GM10248 (cell line): Measurements from ENCODE around the gene BSG.
"Not testable (repeated sequence)": the region's sequence is repeated elsewhere in the genome, so short reads cannot be mapped to it uniquely, and the experiment has no call there.

Experiments used
- CTCF ChIA-PET: fragments of 300-600 bp; sonication (Branson Sonifier 250); formaldehyde crosslinking; extraction: SDS; loops from one replicate; lab custom pipeline; 2021; ENCODE audit warnings: antibody characterized with exemption; lab: Yijun Ruan, JAX
- POLR2A ChIA-PET: fragments of 350-650 bp; sonication (Branson Sonifier 250); formaldehyde crosslinking; extraction: SDS; loops from one replicate; lab custom pipeline; 2020; ENCODE audit warnings: antibody characterized with exemption; lab: Yijun Ruan, JAX
- DNase-seq: peaks from one replicate; pipeline ENCODE4 v3.0.0; 2012; ENCODE audit errors: extremely low spot score
- TF ChIP-seq, protein P1 (sequence below): IDR thresholded peaks from 2 replicates; pipeline ENCODE4 v1.5.1; 2012; ENCODE audit warnings: mild to moderate bottlenecking, low read depth; ENCODE audit errors: extremely low read depth, missing control alignments, control extremely low read depth

BSG gene

GRCh38 chr19:623974-624373 is 51.6 kb downstream of the BSG start:
- ChIA-PET POLR2A (no interaction called here), CTCF (no interaction called here)
- TF ChIP-seq, protein P1, sequence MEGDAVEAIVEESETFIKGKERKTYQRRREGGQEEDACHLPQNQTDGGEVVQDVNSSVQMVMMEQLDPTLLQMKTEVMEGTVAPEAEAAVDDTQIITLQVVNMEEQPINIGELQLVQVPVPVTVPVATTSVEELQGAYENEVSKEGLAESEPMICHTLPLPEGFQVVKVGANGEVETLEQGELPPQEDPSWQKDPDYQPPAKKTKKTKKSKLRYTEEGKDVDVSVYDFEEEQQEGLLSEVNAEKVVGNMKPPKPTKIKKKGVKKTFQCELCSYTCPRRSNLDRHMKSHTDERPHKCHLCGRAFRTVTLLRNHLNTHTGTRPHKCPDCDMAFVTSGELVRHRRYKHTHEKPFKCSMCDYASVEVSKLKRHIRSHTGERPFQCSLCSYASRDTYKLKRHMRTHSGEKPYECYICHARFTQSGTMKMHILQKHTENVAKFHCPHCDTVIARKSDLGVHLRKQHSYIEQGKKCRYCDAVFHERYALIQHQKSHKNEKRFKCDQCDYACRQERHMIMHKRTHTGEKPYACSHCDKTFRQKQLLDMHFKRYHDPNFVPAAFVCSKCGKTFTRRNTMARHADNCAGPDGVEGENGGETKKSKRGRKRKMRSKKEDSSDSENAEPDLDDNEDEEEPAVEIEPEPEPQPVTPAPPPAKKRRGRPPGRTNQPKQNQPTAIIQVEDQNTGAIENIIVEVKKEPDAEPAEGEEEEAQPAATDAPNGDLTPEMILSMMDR = no peak
- DNase-seq = no peak

DNA sequence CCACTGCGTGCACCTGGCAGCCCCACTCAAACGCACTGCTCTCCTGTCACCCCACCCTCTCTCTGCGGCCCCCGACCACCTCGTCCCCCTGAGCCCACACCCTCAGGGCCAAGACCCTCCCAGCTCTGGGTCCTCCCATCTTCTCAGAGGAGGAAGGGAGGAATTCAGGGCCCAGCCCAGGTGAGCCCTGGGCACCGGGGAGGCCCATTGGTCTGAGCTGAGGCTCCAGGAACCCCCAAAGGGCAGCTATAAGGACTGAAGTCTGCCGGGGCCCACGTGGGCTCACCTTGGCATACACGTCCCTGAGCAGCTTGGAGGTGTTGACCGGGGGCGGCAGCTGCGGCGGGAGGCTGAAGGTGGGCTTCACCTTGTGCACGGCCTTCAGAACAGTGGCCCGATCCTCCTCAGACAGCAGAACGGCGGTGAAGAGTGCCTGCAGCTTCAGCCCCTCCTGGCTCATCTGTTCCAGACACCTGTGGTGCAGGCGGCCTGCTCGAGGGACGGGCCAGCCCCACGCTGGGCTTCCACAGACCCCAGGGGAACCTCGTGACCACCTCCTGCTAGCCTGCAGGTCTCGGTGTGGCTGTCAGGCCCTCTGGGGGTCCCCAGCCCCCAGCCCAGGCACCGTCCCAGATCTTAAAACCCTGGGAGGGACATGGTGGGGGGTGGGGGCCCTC is 52.2 kb downstream of the BSG start:
- TF ChIP-seq, protein P1 = no peak
- no peak for DNase-seq
- CTCF ChIA-PET = no interaction called here
- POLR2A ChIA-PET = no interaction called here

GRCh38 chr19:625257-625656 is 52.9 kb downstream of the BSG start:
- ChIA-PET POLR2A (no interaction called here), CTCF (no interaction called here)
- TF ChIP-seq, protein P1 = no peak

GRCh38 chr19:626566-626965 is 54.2 kb downstream of the BSG start:
- POLR2A ChIA-PET = interaction anchor here (0.7 kb wide), 2 partner anchors 96 to 400 kb away, joined by 3 read pairs; partner anchors contain the start of gene CNN2
- DNase-seq, CTCF ChIA-PET: not testable (repeated sequence)

More at GRCh38 chr19:625257-625656, 52.9 kb downstream of the BSG start:
- no peak for DNase-seq

DNA sequence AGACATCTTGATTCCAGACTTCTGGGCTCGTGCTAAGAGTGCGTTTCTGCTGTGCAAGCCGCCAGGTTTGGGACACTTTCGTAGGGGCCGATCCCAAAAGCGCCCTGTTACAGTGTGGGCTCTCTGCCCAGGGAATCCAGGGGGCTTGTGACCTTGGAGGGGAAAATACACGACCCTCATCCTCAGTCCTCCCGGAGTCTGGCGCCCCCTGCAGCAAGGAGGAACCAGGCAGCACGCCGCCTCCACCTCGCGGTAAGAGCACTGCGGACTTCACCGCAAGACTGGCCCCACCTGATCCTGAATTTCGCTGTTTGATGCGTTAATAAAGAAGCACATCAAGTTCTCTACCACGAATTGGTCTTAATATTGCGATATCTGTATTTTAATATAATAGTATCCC is 55.8 kb downstream of the BSG start:
- POLR2A ChIA-PET = no interaction called here
- CTCF ChIA-PET = interaction anchor here (1.6 kb wide), 1 partner anchor 97 kb away, joined by 3 read pairs; no protein-coding TSS in a partner anchor
- TF ChIP-seq, protein P1 = peak; percentile 40
- DNase-seq = no peak

- DNase-seq, POLR2A ChIA-PET: not testable (repeated sequence)
- CTCF ChIA-PET = interaction anchor here (1.6 kb wide), 1 partner anchor 99 kb away, joined by 3 read pairs; no protein-coding TSS in a partner anchor
Measured at GRCh38 chr19:629515-629914, 57.1 kb downstream of the BSG start.

GRCh38 chr19:629961-630714 is 57.7 kb downstream of the BSG start:
- DNase-seq = no peak
- ChIA-PET CTCF (interaction anchor here (1.6 kb wide), 1 partner anchor 99 kb away, joined by 3 read pairs; no protein-coding TSS in a partner anchor), POLR2A (no interaction called here)
- TF ChIP-seq, protein P1 = no peak
